Erythroblast (primary cell): ENCODE measurements around the gene PLAC1.

ENCODE experiments used
- DNase-seq, 2 experiments: peaks; one replicate each; lab custom pipeline; 2025; lab: John Stamatoyannopoulos, UW
- GATA1 ChIP-seq: IDR thresholded peaks from 2 replicates; pipeline ENCODE4 v1.6.1; 2011; ENCODE audit warnings: low read depth, mild to moderate bottlenecking, control low read depth, low read length, moderate library complexity
- POLR2A ChIP-seq: IDR thresholded peaks from 2 replicates; pipeline ENCODE4 v1.6.1; 2011; ENCODE audit warnings: mild to moderate bottlenecking, low read length

Gene PLAC1

DNA sequence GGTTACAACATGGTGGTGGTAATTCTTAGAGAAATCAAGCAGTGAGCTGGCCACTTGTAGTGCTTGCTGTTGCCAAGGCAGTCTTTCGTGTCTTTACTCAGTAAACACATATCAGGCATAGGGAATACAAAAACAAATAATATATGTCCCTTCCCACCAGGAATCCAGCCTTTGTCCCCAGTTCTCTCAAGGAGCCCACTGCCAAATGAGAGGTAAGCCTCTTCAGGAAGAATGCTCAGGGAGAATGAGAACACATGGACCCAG is 421 bp upstream of the PLAC1 start:
- TF ChIP-seq POLR2A (no peak), GATA1 (no peak)
- no peak for DNase-seq

GRCh38 chrX:134654398-134655012 is 3.8 kb downstream of the PLAC1 start:
- no peak for DNase-seq
- no peak for TF ChIP-seq POLR2A
- no peak for TF ChIP-seq GATA1

DNA sequence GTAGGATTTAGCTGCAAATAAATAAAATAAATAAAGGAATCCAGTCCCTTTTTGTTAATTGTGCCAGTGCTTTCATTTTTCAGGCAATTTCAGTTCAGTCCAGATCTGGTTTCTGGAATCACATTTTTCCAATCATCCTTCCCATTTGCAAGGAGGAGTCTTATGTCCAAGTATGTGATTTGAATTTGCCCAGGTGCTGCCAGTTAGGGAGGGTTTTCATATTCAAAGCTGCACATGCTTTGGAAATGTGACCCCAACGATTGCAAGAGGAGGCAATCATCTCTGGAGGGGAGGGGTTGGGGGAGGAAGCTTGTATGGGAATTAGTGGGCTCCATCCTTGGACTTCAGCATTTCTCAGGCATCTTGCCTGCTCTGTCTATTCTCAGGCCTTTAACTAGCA is 4.4 kb downstream of the PLAC1 start:
- no peak for DNase-seq
- TF ChIP-seq POLR2A (no peak), GATA1 (no peak)

DNA sequence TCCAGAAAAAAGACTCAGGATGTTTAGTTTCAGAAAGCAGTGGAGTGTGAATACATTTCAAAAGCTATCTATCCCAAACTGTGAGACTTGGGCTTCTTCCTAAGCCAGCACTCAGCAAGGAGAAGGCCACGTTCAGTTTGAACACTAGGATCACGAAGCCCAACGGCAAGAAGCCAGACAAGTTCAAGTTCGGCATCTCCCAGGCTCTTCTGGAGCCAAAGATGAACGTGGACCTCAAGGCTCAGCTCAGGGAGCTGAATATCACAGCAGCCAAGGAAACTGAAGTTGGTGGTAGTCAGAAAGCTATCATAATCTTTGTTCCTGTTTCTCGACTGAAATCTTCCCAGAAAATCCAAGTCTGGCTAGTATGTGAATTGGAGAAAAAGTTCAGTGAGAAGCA is 7.6 kb downstream of the PLAC1 start:
- DNase-seq = no peak
- TF ChIP-seq GATA1 (no peak), POLR2A (no peak)

DNA sequence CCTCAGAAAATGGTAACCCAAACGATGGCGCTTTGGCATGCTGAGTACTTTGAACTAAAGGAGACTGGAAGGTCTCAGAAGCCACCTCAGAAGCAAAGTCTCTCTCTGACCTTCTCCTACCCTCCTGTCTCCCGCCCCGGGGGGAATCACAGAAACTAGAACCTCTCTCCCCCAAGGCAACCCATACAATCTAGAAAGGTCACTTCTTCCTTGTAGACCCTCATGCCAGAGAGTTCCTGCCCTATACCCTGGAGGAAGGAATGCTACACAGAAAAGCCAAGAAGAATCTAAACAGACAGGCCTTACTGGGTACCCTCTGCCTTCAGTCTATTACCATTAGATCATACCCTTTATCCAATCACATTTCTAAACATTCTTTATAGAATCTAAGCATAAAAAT is 8.5 kb downstream of the PLAC1 start:
- DNase-seq = no peak
- TF ChIP-seq POLR2A (no peak), GATA1 (no peak)

DNA sequence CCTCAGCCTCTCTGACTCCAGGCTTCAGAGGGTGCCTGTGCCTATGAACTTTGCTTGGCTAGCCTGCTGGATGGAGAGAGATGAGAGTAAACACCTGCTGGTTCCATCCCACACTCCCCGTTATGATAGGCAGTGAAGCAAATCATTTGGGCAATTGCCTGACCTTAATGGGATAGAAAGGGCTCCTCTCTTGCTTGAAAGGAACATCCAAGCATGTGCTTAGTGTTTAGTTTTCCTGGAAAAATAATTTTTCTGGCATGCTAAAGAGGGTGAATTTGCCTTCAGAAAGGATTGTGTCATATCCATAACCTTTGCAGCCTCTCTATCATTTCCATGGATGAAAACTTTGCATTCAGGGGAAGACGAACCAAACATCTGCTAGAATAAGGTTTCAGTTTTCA is 10.8 kb downstream of the PLAC1 start:
- TF ChIP-seq POLR2A (no peak), GATA1 (no peak)

DNA sequence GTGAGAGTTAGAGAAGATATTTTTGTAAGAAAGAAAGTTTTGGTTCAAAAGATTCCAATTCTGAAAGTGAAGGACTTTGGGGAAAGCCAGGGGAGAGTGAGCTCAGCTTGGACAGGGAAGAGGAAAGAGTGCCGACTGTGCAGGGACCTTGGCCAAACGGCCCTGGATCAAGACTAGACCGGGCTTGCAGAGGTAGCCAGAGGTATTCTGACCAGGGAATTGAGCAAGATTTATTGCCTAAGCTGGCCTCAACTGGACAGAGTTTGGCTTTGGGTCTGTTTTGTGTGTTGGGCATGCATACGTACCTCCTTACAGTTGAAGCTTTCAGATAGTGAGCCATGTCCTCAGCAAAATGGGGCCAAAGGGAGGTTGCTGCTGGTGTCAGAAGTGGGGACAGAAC is 11.6 kb downstream of the PLAC1 start:
- TF ChIP-seq POLR2A (no peak), GATA1 (no peak)
- DNase-seq = no peak

More for the DNA sequence above, 10.8 kb downstream of the PLAC1 start:
- DNase-seq = no peak

DNA sequence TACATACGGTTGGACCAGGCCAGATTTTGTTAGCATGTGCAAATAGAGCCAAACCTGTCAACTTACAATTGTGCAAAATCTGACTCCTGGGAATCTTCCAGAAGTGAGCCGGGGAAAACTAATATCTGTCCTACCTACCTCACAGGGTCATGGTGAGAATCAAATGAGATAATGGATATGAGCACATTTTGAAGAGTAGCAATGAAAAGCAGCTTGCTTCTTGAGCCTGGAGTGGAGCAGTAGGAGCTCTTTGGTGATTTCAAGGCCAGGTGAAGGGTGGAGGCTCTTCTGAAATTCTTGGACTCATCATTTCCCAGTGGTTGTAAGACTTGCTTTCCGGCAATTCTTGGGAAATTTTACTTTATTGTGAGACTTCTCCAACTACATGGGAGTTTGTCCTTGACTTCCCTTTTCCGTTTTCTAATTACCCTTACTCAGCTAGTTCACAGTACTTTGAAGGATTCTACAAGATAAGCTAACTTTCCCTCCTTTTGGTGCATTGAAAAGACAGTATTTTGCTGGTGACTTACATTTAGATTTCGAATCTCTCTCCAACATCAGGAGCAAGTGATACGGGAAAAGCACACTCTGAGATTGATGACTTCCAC is 12.2 kb downstream of the PLAC1 start:
- TF ChIP-seq GATA1 (no peak), POLR2A (no peak)
- no peak for DNase-seq

DNA sequence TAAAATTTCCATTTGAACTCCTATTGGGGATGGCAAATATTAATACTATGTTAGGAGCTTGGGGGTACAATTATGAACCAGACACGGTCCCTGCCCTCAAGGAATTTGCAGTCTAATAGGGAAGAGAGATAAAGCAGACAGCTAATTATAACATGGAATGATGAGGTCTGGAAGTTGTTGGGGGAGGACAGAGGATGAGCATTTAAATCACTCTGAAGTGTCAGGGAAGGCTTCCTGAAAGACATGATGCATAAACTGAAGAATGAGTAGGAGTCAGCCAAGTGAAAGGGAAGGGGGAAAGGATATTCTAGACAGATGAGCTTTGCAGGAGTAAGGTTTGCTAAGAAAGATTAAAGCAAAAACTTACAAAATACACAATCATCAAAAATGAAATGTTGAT is 15.9 kb downstream of the PLAC1 start:
- TF ChIP-seq POLR2A (no peak), GATA1 (no peak)
- DNase-seq = no peak

GRCh38 chrX:134641346-134641745 is 16.9 kb downstream of the PLAC1 start:
- TF ChIP-seq POLR2A (no peak), GATA1 (no peak)
- DNase-seq = no peak

- TF ChIP-seq POLR2A = no peak
- no peak for TF ChIP-seq GATA1
- DNase-seq = no peak
These were observed 17.4 kb downstream of the PLAC1 start for GRCh38 chrX:134640914-134641313.

DNA sequence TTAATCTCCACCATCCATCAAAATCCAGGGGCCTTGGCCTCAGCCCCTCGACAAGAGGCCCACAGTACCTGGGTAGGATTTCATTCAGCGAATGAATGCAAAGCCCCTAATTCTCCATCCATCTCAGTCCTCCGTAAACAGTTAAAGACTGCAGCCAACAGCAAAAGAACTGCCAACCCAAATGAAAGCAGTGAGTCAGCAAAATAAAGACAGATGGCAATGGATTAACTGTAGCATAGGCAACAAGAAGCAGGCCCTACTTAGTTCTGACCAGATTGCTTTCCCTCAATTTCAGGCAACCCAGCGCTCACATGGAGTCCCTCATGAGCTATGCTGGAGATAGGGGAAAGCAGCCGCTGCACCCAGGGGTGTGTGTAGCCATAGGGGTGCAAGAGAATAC is 21.4 kb downstream of the PLAC1 start:
- TF ChIP-seq POLR2A (no peak), GATA1 (no peak)
- peak; percentile 1 for DNase-seq

- DNase-seq = no peak
- TF ChIP-seq POLR2A (no peak), GATA1 (no peak)
These were observed 23.6 kb downstream of the PLAC1 start for GRCh38 chrX:134634691-134635090.

DNA sequence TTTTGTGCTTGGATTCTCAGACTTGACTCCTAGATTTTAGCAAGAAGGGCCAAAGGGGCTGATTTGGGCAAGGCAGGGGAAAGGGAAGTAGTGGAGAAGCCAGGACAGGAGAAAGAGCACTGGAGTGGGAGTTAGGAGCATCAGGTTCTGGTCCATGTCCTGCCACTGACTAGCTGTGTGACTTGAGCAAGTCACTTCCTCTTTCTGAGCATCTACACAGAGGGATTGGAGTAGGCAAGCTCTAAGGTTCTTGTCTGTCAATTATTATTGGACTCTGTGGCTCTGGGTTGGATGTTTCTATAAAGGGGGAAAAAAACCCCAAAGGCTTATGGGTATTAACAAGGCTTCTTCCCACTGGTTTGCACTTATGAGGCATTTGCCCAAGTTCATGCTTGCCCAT is 24.4 kb downstream of the PLAC1 start:
- TF ChIP-seq GATA1 (no peak), POLR2A (no peak)

DNA sequence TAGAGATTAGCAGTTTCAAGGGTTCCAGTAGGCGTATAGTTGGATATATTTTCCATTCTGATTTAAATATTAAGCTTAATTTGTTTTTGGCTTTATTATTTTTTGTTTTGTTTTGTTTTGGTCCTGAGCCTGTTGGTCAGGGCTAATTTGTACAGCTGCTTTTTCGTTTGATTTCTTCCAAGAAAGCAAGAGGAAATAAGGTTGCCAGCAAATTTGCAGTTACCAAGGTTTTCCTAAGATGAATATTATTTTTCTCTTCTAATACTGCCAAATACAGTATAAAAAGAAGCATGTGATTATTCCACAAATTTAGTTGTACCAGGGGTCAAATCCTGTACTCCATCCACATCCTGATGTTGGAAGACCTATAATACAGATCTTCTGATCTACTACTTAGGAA is 24.9 kb downstream of the PLAC1 start:
- DNase-seq = no peak
- TF ChIP-seq POLR2A = no peak
- no peak for TF ChIP-seq GATA1

More for the DNA sequence above, 24.4 kb downstream of the PLAC1 start:
- no peak for DNase-seq
